GM12878 (cell line): Measurements from ENCODE around the gene EIF2D. TPM values are rescaled to one million over a fixed set of nuclear protein-coding genes. Genes with fewer than 3 reads are reported as not detected.

Experiments used
- BCL11A ChIP-seq: IDR thresholded peaks from 2 replicates; pipeline ENCODE4 v1.6.1; 2011; ENCODE audit warnings: low read depth, low read length
- EZH2 ChIP-seq: IDR thresholded peaks from 2 replicates; pipeline ENCODE4 v1.6.1; 2012; ENCODE audit warnings: low read depth, mild to moderate bottlenecking, control low read depth, inconsistent platforms, low read length, borderline replicate concordance; ENCODE audit not compliant: control insufficient read depth
- GABPA ChIP-seq: IDR thresholded peaks from 2 replicates; pipeline ENCODE4 v1.6.1; 2014; ENCODE audit warnings: antibody characterized with exemption, low read depth, mild to moderate bottlenecking, inconsistent platforms
- JUND ChIP-seq: IDR thresholded peaks from 2 replicates; pipeline ENCODE4 v1.6.1; 2012; ENCODE audit warnings: low read depth, mild to moderate bottlenecking, low read length, improper control_type of control experiment, moderate library complexity
- KDM1A ChIP-seq: fragments of 200-600 bp; sonication (generic); IDR thresholded peaks from 2 replicates; pipeline ENCODE4 v1.6.1; 2016; ENCODE audit warnings: borderline replicate concordance
- MTA3 ChIP-seq: IDR thresholded peaks from 2 replicates; pipeline ENCODE4 v1.6.1; 2012; ENCODE audit warnings: low read length, inconsistent platforms, borderline replicate concordance
- MYC ChIP-seq: IDR thresholded peaks from 2 replicates; pipeline ENCODE4 v1.6.1; 2011; ENCODE audit warnings: mild to moderate bottlenecking, low read length, moderate library complexity, inconsistent platforms; ENCODE audit not compliant: insufficient read depth, insufficient replicate concordance, insufficient read length, severe bottlenecking
- PAX5 ChIP-seq: IDR thresholded peaks from 2 replicates; pipeline ENCODE4 v1.6.1; 2011; ENCODE audit warnings: low read depth, low read length, borderline replicate concordance
- POLR2A ChIP-seq: IDR thresholded peaks from 2 replicates; pipeline ENCODE4 v1.6.1; 2011; ENCODE audit warnings: low read depth, mild to moderate bottlenecking, low read length
- POLR2AphosphoS2 ChIP-seq: IDR thresholded peaks from 2 replicates; pipeline ENCODE4 v1.6.1; 2011; ENCODE audit warnings: low read depth, mild to moderate bottlenecking, low read length, improper control_type of control experiment, moderate library complexity
- RBBP5 ChIP-seq: fragments of 200-600 bp; sonication (generic); conservative IDR thresholded peaks from 2 replicates; pipeline ENCODE4 v1.6.1; 2016
- RFX5 ChIP-seq: IDR thresholded peaks from 2 replicates; pipeline ENCODE4 v1.6.1; 2011; ENCODE audit warnings: low read depth, low read length, improper control_type of control experiment
- SP1 ChIP-seq: IDR thresholded peaks from one replicate; pipeline ENCODE4 v1.6.1; 2011; ENCODE audit warnings: low read depth, low read length
- SREBF2 ChIP-seq: IDR thresholded peaks from 2 replicates; pipeline ENCODE4 v1.6.1; 2012; ENCODE audit warnings: mild to moderate bottlenecking, low read length
- TBL1XR1 ChIP-seq: IDR thresholded peaks from 2 replicates; pipeline ENCODE4 v1.6.1; 2012; ENCODE audit warnings: low read depth, low read length, improper control_type of control experiment
- TCF3 ChIP-seq: IDR thresholded peaks from 2 replicates; pipeline ENCODE4 v1.6.1; 2012; ENCODE audit warnings: low read depth, mild to moderate bottlenecking, low read length, borderline replicate concordance; ENCODE audit not compliant: insufficient read depth
- polyA plus RNA-seq, 11 experiments: library from polyadenylated mRNA; depleted of rRNA in 4 of 11; unstranded in 6 of 11; stranded (reverse) in 5 of 11; fragments of >200 nt; fragmentation: Nextera tagmentation in 4 of 11; fragmentation: Illumina TruSeq in 1 of 11; extraction: Ambion mirVana in 4 of 11; extraction: Trizol in 1 of 11; gene quantifications; 1 replicate in 1 of 11; 2 replicates in 10 of 11; pipeline versions ENCODE4 v1.2.1 to v1.2.3, GENCODE V29; 2011 to 2016; ENCODE audit warnings: inconsistent platforms in 2 of 11, missing spikeins in 2 of 11, low read depth in 1 of 11
- total RNA-seq, 4 experiments: library from RNA; depleted of rRNA in 3 of 4; stranded (reverse); fragments of >200 nt in 3 of 4; fragmentation: Illumina TruSeq in 1 of 4; extraction: Trizol in 1 of 4; gene quantifications; 2 replicates each; pipeline versions ENCODE4 v1.2.1 to v1.2.3, GENCODE V29; 2013 to 2021
- TF ChIP-seq, protein P1 (sequence below): fragments of 450-650 bp; IDR thresholded peaks from 2 replicates; pipeline ENCODE4 v1.6.1; 2014; ENCODE audit warnings: mild to moderate bottlenecking
- TF ChIP-seq, protein P2 (sequence below): IDR thresholded peaks from 2 replicates; pipeline ENCODE4 v1.6.1; 2011; ENCODE audit warnings: mild to moderate bottlenecking, low read depth, low read length, moderate library complexity; ENCODE audit not compliant: insufficient replicate concordance
- TF ChIP-seq, protein P3 (sequence below): fragments of 450-650 bp; conservative IDR thresholded peaks from 2 replicates; pipeline ENCODE4 v1.6.1; 2017; ENCODE audit warnings: mild to moderate bottlenecking, moderate library complexity
- TF ChIP-seq, protein P4 (sequence below): fragments of 450-650 bp; IDR thresholded peaks from 2 replicates; pipeline ENCODE4 v1.6.1; 2016; ENCODE audit warnings: mild to moderate bottlenecking
- TF ChIP-seq, protein P5 (sequence below): IDR thresholded peaks from 2 replicates; pipeline ENCODE4 v1.6.1; 2012; ENCODE audit warnings: low read length, inconsistent platforms
- TF ChIP-seq, protein P6 (sequence below): fragments of 450-650 bp; IDR thresholded peaks from 2 replicates; pipeline ENCODE4 v1.6.1; 2017; ENCODE audit warnings: mild to moderate bottlenecking

The EIF2D gene
- total and polyA plus RNA-seq, 10 of the 15 experiments (the other 5 are each of a cell fraction or from before 2014, with no cell fraction given) = 65.2 to 133 (median 79.0) TPM

DNA sequence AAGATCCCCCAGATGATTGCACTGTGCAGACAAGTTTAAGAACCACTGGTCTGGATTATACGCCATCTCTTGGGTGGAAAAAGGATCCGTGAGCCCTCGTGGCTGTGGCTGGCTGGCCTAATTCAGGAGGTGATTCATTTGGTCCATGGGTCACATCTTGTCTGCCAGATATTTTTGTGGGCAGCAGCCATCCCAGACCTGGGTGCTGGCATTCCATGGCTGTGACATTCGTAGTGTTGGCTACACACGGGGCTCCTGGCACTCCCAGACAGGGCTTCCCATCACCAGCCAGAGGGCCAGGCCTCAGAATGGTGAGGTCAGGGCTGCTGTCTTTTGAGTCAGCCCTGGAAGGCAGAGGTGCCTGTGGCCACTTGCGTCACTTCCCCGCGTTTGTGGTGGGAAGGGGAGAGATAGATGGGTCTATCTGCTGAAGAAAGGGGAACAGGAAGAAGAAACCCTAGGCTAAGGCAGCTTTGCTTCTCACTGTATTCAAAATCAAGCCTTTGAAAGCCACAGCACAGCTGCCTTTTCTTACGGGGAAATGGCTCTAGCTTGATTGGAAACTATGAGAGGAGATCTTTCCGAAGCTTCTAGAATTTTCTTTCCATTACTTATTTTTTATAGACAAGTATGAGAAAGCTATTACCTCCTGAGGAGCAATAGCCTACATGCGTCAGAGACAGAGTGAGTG lies 32.4 kb downstream of the EIF2D start (continued):
- peak; percentile 66; the same call in 1 of the 2 replicates for TF ChIP-seq GABPA
- TF ChIP-seq, protein P1, sequence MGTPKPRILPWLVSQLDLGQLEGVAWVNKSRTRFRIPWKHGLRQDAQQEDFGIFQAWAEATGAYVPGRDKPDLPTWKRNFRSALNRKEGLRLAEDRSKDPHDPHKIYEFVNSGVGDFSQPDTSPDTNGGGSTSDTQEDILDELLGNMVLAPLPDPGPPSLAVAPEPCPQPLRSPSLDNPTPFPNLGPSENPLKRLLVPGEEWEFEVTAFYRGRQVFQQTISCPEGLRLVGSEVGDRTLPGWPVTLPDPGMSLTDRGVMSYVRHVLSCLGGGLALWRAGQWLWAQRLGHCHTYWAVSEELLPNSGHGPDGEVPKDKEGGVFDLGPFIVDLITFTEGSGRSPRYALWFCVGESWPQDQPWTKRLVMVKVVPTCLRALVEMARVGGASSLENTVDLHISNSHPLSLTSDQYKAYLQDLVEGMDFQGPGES = no peak
- TF ChIP-seq, protein P2, sequence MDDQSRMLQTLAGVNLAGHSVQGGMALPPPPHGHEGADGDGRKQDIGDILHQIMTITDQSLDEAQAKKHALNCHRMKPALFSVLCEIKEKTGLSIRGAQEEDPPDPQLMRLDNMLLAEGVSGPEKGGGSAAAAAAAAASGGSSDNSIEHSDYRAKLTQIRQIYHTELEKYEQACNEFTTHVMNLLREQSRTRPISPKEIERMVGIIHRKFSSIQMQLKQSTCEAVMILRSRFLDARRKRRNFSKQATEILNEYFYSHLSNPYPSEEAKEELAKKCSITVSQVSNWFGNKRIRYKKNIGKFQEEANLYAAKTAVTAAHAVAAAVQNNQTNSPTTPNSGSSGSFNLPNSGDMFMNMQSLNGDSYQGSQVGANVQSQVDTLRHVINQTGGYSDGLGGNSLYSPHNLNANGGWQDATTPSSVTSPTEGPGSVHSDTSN = peak; percentile 26
- no peak for TF ChIP-seq RFX5
- TF ChIP-seq BCL11A = peak; percentile 75
- TF ChIP-seq PAX5 = peak; percentile 62; the same call in 1 of the 2 replicates
- TF ChIP-seq, protein P3, sequence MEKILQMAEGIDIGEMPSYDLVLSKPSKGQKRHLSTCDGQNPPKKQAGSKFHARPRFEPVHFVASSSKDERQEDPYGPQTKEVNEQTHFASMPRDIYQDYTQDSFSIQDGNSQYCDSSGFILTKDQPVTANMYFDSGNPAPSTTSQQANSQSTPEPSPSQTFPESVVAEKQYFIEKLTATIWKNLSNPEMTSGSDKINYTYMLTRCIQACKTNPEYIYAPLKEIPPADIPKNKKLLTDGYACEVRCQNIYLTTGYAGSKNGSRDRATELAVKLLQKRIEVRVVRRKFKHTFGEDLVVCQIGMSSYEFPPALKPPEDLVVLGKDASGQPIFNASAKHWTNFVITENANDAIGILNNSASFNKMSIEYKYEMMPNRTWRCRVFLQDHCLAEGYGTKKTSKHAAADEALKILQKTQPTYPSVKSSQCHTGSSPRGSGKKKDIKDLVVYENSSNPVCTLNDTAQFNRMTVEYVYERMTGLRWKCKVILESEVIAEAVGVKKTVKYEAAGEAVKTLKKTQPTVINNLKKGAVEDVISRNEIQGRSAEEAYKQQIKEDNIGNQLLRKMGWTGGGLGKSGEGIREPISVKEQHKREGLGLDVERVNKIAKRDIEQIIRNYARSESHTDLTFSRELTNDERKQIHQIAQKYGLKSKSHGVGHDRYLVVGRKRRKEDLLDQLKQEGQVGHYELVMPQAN = no peak
- TF ChIP-seq MYC = no peak
- TF ChIP-seq TBL1XR1 = no peak
- no peak for TF ChIP-seq TCF3
- no peak for TF ChIP-seq SP1
- TF ChIP-seq KDM1A = no peak
- TF ChIP-seq, protein P4, sequence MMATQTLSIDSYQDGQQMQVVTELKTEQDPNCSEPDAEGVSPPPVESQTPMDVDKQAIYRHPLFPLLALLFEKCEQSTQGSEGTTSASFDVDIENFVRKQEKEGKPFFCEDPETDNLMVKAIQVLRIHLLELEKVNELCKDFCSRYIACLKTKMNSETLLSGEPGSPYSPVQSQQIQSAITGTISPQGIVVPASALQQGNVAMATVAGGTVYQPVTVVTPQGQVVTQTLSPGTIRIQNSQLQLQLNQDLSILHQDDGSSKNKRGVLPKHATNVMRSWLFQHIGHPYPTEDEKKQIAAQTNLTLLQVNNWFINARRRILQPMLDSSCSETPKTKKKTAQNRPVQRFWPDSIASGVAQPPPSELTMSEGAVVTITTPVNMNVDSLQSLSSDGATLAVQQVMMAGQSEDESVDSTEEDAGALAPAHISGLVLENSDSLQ = peak; percentile 62
- TF ChIP-seq JUND = 0 out of 2 replicates have a peak, but pooled peaks have one; percentile 57
- TF ChIP-seq POLR2A = peak; percentile 66
- TF ChIP-seq, protein P5, sequence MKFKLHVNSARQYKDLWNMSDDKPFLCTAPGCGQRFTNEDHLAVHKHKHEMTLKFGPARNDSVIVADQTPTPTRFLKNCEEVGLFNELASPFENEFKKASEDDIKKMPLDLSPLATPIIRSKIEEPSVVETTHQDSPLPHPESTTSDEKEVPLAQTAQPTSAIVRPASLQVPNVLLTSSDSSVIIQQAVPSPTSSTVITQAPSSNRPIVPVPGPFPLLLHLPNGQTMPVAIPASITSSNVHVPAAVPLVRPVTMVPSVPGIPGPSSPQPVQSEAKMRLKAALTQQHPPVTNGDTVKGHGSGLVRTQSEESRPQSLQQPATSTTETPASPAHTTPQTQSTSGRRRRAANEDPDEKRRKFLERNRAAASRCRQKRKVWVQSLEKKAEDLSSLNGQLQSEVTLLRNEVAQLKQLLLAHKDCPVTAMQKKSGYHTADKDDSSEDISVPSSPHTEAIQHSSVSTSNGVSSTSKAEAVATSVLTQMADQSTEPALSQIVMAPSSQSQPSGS = peak; percentile 83
- TF ChIP-seq POLR2AphosphoS2 = 0 out of 2 replicates have a peak, but pooled peaks have one; percentile 37
- no peak for TF ChIP-seq EZH2
- TF ChIP-seq SREBF2 = no peak
- peak; percentile 69; the same call in 1 of the 2 replicates for TF ChIP-seq MTA3
- TF ChIP-seq, protein P6, sequence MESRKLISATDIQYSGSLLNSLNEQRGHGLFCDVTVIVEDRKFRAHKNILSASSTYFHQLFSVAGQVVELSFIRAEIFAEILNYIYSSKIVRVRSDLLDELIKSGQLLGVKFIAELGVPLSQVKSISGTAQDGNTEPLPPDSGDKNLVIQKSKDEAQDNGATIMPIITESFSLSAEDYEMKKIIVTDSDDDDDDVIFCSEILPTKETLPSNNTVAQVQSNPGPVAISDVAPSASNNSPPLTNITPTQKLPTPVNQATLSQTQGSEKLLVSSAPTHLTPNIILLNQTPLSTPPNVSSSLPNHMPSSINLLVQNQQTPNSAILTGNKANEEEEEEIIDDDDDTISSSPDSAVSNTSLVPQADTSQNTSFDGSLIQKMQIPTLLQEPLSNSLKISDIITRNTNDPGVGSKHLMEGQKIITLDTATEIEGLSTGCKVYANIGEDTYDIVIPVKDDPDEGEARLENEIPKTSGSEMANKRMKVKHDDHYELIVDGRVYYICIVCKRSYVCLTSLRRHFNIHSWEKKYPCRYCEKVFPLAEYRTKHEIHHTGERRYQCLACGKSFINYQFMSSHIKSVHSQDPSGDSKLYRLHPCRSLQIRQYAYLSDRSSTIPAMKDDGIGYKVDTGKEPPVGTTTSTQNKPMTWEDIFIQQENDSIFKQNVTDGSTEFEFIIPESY = no peak
- no peak for TF ChIP-seq RBBP5
